GM19468 (cell line): ENCODE measurements around the gene ZNF282.

ENCODE experiments used
- ATAC-seq: cut with Tn5 transposase; IDR thresholded peaks from one replicate; pipeline ENCODE4 v1.9.1; 2021; ENCODE audit warnings: mild to moderate bottlenecking, moderate library complexity, moderate number of reproducible peaks; ENCODE audit not compliant: unreplicated experiment; ENCODE audit errors: extremely low read depth

Gene ZNF282

GRCh38 chr7:149188637-149189259 lies 6.6 kb upstream of the ZNF282 start:
- no peak for ATAC-seq

- ATAC-seq, result no peak
Measured at GRCh38 chr7:149191851-149192250, 3.5 kb upstream of the ZNF282 start.

DNA sequence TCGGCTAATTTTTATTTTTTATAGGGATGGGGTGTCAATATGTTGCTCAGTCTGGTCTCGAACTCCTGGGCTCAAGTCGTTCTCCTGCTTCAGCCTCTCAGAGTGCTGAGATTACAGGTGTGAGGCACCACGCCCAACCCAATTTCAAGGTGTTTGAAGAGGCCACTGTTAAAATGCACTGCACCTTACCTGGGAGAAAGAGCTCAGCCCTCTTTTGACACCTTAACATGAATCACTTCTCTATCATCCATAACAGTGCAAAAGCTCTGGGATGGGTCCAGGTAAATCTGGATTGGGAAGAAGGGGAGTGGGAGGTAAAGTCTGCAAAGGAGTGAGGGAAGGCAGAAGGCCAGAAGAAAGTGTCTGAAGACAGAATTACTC lies 557 bp upstream of the ZNF282 start:
- ATAC-seq, result no peak

DNA sequence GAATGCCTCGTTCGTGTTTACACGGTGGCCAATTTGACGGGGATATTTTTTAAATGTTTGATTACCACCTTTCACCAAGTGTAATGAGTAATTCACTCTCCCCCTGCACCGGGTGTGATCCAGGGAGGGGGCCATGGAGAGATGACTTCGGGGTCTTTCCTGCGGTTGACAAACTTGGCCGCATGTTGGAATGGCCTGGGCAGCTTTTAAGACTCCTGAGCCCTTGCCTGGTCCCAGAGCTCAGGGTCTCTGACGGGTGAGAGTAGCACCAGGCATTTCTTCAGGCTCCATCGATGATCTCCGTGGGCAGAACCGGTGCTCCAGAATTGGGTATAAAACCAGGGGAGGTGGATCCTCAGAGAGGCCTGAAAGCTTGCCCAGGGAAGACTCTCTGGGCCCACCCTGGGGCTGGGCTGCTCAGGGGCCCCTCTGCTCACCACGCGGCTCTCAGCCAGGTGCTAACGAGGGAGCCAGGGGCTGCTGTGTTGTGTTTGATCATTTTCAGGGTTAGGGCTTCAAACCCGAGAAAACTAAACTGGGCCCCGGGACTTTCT lies 882 bp downstream of the ZNF282 start:
- ATAC-seq, result no peak

DNA sequence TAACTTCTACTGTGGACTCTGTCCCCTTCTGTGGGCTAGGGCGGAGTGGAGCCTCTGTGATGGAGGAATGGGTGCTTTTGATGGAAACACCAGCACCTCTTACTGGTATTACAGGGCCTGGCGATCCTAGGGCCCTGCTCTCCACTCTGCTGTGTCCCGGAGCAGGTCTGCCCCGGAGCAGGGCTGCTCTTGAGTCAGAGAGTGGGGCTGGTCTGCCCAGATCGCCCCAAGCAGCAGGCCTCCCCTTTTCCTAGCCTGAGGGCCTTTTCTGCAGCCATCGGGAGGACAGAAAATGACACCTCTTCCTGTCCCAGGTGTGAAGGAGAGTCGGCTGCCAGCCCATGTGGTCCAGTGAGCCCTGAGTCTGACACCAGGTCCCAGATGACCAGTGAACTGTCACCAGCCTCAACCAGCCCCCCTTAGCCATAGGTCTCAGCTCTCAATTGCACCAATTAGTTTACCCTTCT lies 1.4 kb downstream of the ZNF282 start:
- no peak for ATAC-seq

GRCh38 chr7:149197675-149198074 lies 2.3 kb downstream of the ZNF282 start:
- ATAC-seq, result no peak

GRCh38 chr7:149198161-149198816 lies 2.9 kb downstream of the ZNF282 start:
- no peak for ATAC-seq

DNA sequence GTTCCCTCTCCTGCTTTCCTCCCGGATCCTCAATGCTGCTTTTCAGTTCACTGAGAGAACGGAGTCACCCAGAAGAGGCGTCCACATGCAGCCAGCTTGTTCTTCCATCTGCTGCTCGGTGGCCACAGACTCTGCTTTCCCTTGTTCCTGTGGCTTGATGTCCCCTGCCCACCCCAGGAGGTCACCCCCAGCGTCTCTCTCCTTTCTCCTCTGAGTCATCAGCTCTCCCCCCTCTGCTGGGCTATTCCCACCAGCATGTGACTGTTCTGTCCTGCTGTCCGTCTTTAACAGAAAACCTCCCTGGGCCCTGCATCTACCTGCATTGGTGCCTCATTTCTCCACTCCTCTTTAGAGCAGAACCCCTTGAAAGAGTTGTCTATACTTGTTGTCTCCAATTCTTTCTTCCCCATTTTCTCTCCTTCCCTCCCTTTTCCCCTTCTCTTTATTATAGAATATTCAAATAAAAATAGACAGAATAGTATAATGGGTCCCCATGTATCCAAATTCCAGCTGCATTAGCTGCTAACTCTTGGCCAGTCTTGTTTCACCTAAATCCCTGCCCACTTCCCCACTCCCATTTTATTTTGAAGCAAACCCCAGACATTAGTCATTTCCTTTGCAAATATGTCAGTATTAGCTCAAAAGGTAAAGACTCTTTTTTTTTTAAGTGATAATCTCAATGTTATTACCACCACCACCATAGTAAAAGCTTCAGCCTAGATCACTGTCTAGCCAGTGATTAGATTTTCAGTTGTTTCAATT lies 4.1 kb downstream of the ZNF282 start:
- no peak for ATAC-seq

- no peak for ATAC-seq
Measured at GRCh38 chr7:149202831-149203231, 7.5 kb downstream of the ZNF282 start.

GRCh38 chr7:149205690-149206381 lies 10.5 kb downstream of the ZNF282 start:
- no peak for ATAC-seq

- ATAC-seq, result no peak
Measured at GRCh38 chr7:149207324-149208035, 12.1 kb downstream of the ZNF282 start.

DNA sequence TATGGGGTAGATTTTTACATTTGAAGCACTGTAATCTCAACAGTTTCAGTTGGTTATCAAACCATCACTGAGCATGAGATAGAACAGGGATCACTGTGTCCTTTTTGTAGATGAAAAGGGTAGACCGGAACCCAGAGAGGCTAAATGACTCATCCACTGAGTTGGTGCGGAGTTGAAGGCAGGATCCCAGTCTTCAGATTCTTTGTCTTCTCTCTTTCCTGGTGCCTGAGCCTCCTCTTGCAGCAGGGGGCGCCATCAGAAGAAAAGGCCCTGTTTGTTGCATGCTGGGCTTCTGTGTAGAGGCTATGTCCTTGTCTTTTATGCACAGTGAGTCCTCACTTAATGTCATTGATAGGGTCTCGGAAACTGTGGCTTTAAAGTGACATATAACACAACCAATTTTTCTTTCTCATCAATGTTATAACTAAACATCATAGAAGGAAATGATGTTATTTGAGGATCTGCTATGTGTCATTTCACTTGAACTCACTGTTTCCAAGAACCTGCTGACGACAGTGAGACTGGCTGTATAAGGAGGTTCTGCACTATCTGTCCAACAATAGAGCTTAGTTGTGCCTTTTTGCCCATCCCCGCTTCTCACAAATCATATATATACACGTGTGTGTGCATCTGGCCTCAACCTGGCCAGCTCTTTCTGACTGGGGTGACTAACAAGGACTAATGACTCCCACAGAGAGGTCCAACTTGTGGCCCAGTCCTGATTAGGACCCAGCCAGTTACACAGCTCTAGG lies 14.3 kb downstream of the ZNF282 start:
- ATAC-seq, result no peak

GRCh38 chr7:149210551-149210950 lies 15.2 kb downstream of the ZNF282 start:
- no peak for ATAC-seq

DNA sequence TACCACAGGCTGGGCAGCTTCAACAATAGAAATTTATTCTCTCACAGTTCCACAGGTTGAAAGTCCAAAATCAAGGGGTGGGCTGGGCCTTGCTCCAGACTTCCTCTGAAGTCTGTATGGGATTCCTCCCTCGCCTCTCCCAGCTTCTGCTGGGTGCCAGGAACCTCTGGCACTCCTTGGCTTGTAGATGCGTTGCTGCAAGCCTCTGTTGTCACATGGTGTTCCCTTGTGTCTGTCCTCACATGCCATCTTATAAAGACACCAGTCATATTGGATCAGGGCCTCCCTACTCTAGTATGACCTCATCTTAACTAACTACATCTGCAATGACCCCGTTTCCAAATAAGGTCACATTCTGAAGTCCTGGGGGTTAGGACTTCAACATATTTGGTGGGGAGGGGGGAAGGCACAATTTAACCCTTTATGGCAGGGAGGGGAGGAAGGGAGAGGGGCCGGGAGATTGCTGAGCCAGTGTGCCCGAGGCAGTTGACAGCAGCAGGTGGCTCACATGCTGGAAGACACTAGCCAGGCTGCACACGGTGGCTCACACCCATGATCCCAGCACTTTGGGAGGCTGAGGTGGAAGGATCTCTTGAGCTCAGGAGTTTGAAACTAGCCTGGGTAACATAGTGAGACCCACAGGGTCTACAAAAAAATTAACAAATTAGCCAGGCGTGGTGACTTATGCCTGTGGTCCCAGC lies 18.8 kb downstream of the ZNF282 start:
- ATAC-seq, result no peak

DNA sequence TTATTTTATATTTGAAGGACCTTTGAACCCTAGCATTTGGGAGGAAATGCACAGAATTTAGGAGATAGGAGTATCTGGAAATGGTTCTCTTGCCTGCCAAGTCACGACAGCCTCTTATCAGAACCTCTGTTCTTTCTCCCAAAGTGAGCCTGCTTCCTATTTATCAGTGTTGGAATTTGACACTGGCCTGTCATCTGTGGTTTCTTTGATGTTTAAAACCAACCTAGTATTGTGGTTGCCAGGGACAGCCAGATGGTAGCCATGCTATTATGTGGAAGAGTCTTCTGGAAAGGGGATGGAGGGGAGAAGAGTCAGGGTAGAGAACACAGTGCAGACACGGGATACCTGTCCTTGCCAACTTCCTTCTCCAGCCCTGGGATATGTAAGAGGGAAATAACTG lies 21.1 kb downstream of the ZNF282 start:
- no peak for ATAC-seq

DNA sequence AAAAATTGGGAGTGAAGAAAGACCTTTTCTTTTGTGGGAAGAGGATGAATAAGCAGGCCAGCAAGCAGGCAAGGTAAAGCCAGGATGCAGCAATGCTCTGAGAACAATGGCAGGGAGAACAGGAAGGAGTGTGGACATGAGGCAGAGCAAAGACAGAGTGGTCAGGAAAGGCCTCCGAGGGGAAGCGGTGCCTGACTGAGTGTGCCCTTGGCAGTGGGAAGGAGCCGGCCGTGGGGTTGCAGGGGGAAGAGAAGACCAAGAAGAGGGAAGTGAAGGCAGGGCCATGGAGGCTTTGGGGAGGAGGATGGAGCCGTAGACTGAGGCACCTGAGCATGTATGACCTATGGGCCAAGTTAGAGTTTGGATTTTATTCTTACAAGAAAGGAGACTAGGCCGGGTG lies 22.2 kb downstream of the ZNF282 start:
- no peak for ATAC-seq

DNA sequence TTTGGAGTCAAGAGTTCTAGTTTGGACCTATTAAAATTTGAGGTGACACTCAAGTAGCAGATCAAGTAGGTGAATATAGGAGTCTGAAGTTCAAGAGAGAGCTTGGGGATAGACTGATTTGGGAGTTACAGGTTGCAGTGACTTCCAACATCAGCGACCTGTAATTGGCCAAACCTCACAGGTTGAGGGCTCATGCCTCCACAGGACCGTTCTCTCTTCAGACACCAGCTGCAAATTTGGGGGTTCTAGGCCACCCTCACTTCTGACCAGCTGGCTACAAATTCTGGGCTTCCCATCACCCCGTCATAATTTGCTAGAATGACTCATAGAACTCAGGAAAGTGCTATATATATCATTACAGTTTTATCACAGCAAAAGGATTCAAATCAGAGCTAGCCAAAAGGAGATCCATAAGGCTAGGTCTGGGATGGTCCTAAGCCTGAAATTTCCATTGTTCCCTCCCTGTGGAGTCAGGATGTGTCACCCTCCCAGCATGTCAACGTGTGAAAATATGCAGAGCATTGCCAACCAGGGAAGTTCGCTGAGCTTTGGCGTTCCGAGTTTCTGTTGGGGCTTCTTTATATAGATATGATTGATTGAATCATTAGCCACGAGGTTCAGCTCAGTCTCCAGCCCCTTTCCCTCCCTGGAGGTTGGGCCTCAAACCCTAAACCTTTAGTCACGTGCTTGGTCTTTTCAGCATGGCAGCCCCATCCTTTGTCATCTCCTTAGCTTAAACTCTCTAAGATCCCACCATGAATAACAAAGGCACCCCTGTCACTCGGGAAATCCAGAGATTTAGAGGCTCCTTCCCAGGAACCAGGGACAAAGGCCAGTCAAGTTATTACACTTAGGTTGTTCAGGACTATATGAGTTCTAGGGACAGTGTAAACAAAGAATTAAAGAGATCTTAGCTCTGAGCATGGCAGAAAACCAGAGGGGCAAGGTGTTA lies 23.4 kb downstream of the ZNF282 start:
- ATAC-seq, result no peak

- no peak for ATAC-seq
Measured at GRCh38 chr7:149220534-149220933, 25.2 kb downstream of the ZNF282 start.
